UCSD-AML1 (cell line): ENCODE results near the gene SCFD1.
"Not testable (repeated sequence)": the region's sequence is repeated elsewhere in the genome, so short reads cannot be mapped to it uniquely, and the experiment has no call there.

Experiments
- DNase-seq: peaks from one replicate; lab custom pipeline; 2025; ENCODE audit not compliant: unreplicated experiment; lab: John Stamatoyannopoulos, UW

The SCFD1 gene

GRCh38 chr14:30621940-30622830 is at the start of gene SCFD1:
TSS of gene SCFD1 (plus strand) at chr14:30622319. CDS start at chr14:30622339, 20 bp downstream.
- peak; percentile 96 for DNase-seq

GRCh38 chr14:30572771-30573170 is 49.3 kb upstream of the SCFD1 start:
- DNase-seq: no peak

GRCh38 chr14:30573226-30573814 is 48.8 kb upstream of the SCFD1 start:
- peak; percentile 10 for DNase-seq

- DNase-seq: no peak
These were observed 48.2 kb upstream of the SCFD1 start for GRCh38 chr14:30573966-30574365.

- DNase-seq: not testable (repeated sequence)
These were observed 47.3 kb upstream of the SCFD1 start for GRCh38 chr14:30574777-30575176.

- not testable (repeated sequence) for DNase-seq
These were observed 45.8 kb upstream of the SCFD1 start for GRCh38 chr14:30576333-30576732.

- no peak for DNase-seq
These were observed 41.4 kb upstream of the SCFD1 start for GRCh38 chr14:30580616-30581282.

GRCh38 chr14:30581283-30581625 is 40.9 kb upstream of the SCFD1 start:
- DNase-seq: no peak

- DNase-seq: no peak
These were observed 39.7 kb upstream of the SCFD1 start for GRCh38 chr14:30582376-30582775.

- DNase-seq: no peak
These were observed 38.0 kb upstream of the SCFD1 start for GRCh38 chr14:30584058-30584630.

GRCh38 chr14:30585204-30585603 is 36.9 kb upstream of the SCFD1 start:
- no peak for DNase-seq

GRCh38 chr14:30587141-30587540 is 35.0 kb upstream of the SCFD1 start:
- DNase-seq: no peak

- no peak for DNase-seq
These were observed 33.2 kb upstream of the SCFD1 start for GRCh38 chr14:30588873-30589272.

- DNase-seq: no peak
These were observed 25.2 kb upstream of the SCFD1 start for GRCh38 chr14:30596935-30597334.

GRCh38 chr14:30597504-30597903 is 24.6 kb upstream of the SCFD1 start:
- no peak for DNase-seq

- DNase-seq: no peak
These were observed 20.9 kb upstream of the SCFD1 start for GRCh38 chr14:30600922-30601918.

GRCh38 chr14:30603402-30603801 is 18.7 kb upstream of the SCFD1 start:
- no peak for DNase-seq

- DNase-seq: not testable (repeated sequence)
These were observed 17.4 kb upstream of the SCFD1 start for GRCh38 chr14:30604696-30605095.

GRCh38 chr14:30607156-30607780 is 14.9 kb upstream of the SCFD1 start:
- no peak for DNase-seq

- no peak for DNase-seq
These were observed 13.5 kb upstream of the SCFD1 start for GRCh38 chr14:30608533-30609006.
